Neural cell (in vitro differentiated cells): ENCODE data around the gene SMAD7.

ENCODE experiments used
- CTCF ChIP-seq: fragments of 450-650 bp; IDR thresholded peaks from 2 replicates; pipeline ENCODE4 v1.5.1; 2014; ENCODE audit warnings: antibody characterized with exemption, mild to moderate bottlenecking, moderate library complexity; ENCODE audit not compliant: poor library complexity, severe bottlenecking
- EP300 ChIP-seq: fragments of 450-650 bp; conservative IDR thresholded peaks from 2 replicates; pipeline ENCODE4 v1.6.1; 2014; ENCODE audit warnings: antibody characterized with exemption, mild to moderate bottlenecking, moderate library complexity; ENCODE audit not compliant: poor library complexity, severe bottlenecking
- MXI1 ChIP-seq: fragments of 450-650 bp; conservative IDR thresholded peaks from 2 replicates; pipeline ENCODE4 v1.6.1; 2014; ENCODE audit warnings: antibody characterized with exemption, mild to moderate bottlenecking; ENCODE audit not compliant: poor library complexity, severe bottlenecking
- POLR2AphosphoS5 ChIP-seq: IDR thresholded peaks from 2 replicates; pipeline ENCODE4 v1.6.1; 2012
- TAF1 ChIP-seq: IDR thresholded peaks from 2 replicates; pipeline ENCODE4 v1.6.1; 2012; ENCODE audit warnings: low read depth
- TF ChIP-seq, protein P1 (sequence below): IDR thresholded peaks from 2 replicates; pipeline ENCODE4 v1.6.1; 2012; ENCODE audit warnings: borderline replicate concordance

DNA sequence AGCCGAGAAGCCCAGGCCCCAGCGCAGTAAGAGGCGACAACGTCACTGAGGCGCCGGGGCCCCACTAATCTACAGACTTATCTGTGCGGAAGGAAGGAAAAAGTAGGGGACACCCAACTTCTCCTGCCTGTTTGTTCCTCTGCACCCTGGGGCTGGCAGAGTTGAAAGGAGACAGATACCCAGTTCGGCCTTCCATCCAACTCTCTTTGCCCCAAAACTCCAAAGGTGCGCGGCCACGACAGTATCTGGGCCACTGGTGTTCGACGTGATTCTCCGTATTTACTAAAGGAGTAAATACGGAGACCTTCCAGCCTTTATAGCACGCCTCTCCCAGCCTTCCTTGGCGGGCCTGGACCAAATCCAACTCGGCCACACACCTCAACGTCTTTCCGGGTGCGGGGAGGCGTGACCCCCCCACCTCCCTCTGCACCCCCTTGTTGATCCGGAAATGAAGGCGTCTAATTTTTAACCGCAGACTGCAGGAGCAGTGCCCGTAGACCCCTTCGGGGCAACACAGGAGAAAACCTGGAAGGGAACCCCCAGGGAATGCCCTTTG, 1.6 kb downstream of the SMAD7 start:
- TF ChIP-seq POLR2AphosphoS5: no peak
- no peak for TF ChIP-seq TAF1
- TF ChIP-seq, protein P1, sequence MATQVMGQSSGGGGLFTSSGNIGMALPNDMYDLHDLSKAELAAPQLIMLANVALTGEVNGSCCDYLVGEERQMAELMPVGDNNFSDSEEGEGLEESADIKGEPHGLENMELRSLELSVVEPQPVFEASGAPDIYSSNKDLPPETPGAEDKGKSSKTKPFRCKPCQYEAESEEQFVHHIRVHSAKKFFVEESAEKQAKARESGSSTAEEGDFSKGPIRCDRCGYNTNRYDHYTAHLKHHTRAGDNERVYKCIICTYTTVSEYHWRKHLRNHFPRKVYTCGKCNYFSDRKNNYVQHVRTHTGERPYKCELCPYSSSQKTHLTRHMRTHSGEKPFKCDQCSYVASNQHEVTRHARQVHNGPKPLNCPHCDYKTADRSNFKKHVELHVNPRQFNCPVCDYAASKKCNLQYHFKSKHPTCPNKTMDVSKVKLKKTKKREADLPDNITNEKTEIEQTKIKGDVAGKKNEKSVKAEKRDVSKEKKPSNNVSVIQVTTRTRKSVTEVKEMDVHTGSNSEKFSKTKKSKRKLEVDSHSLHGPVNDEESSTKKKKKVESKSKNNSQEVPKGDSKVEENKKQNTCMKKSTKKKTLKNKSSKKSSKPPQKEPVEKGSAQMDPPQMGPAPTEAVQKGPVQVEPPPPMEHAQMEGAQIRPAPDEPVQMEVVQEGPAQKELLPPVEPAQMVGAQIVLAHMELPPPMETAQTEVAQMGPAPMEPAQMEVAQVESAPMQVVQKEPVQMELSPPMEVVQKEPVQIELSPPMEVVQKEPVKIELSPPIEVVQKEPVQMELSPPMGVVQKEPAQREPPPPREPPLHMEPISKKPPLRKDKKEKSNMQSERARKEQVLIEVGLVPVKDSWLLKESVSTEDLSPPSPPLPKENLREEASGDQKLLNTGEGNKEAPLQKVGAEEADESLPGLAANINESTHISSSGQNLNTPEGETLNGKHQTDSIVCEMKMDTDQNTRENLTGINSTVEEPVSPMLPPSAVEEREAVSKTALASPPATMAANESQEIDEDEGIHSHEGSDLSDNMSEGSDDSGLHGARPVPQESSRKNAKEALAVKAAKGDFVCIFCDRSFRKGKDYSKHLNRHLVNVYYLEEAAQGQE: no peak
- TF ChIP-seq EP300: no peak
- no peak for TF ChIP-seq CTCF
- TF ChIP-seq MXI1: no peak
